BLaER1 (cell line): ENCODE measurements around the gene SYNM.

ENCODE experiments used
- H3K27ac ChIP-seq: shearing (Covaris generic); formaldehyde crosslinking; 2 replicates; pipeline ENCODE4 v1.8.1; 2022
- H3K27me3 ChIP-seq: shearing (Covaris generic); formaldehyde crosslinking; 2 replicates; pipeline ENCODE4 v1.8.1; 2022
- H3K36me3 ChIP-seq: shearing (Covaris generic); formaldehyde crosslinking; 2 replicates; pipeline ENCODE4 v1.8.1; 2022
- H3K4me1 ChIP-seq: shearing (Covaris generic); formaldehyde crosslinking; 2 replicates; pipeline ENCODE4 v1.8.1; 2022
- H3K4me2 ChIP-seq: shearing (Covaris generic); formaldehyde crosslinking; 2 replicates; pipeline ENCODE4 v1.8.1; 2022
- H3K4me3 ChIP-seq: shearing (Covaris generic); formaldehyde crosslinking; 2 replicates; pipeline ENCODE4 v1.8.1; 2022
- H3K9ac ChIP-seq: shearing (Covaris generic); formaldehyde crosslinking; 2 replicates; pipeline ENCODE4 v1.8.1; 2022
- H3K9me3 ChIP-seq: shearing (Covaris generic); formaldehyde crosslinking; 2 replicates; pipeline ENCODE4 v1.8.1; 2022
- H4K20me1 ChIP-seq: shearing (Covaris generic); formaldehyde crosslinking; 2 replicates; pipeline ENCODE4 v1.8.1; 2022
- Cebpa-rat ChIP-seq: shearing (Covaris generic); IDR thresholded peaks from 2 replicates; pipeline ENCODE4 v1.8.1; 2022

The SYNM gene

DNA sequence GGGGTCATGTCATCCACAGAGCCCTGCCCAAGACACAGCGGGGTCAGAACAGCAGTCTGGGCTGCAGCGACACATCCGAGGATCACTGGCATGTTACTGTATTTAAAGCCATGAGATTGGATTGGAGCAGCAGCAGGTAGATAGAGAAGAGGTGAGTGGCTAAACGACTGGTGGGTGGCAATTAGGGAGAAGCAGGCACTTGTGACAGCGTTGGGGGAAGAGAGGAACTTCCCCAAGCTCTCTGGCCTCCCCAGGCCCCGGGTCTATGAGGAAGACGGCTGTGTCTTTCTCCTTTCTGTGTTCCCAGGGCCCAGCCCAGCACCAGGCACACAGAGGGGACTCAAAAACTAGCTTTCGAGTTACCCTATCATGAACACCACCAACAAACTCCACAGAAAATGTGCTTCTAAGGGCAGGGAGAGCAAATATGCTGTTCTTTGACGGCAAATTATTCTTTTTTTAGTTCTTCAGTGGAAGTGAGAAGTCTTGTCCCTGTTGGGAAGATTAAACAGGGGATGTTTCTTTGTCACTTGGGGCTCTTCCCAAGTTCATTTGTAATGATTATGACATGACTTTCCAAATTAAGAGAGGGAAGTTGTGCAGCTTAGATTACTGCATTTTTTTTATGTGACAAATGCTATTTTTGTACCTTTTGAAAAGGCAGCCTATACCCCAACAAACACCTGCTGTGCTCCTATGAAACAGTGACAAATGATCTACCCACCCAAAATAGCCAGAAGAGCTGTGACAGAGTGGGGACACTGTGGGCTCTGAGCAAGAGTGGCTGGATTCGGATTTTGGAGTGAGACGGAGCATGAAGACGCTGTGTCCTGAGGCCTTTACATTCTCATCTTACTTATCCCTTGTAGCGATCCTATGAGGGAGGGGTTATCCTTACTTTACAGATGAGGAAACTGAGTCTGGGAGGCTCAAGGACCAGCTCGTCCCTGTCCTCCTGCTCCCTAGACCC is 7.2 kb upstream of the SYNM start:
- peaks cover 19% of the 10 kb centered on the region for H3K4me1 ChIP-seq
- H3K9me3 ChIP-seq: no peaks in the 10 kb centered on the region
- H3K9ac ChIP-seq: no peak overlapping the region
- no peaks in the 10 kb centered on the region for H4K20me1 ChIP-seq
- TF ChIP-seq Cebpa-rat: no peak
- no peak overlapping the region for H3K27ac ChIP-seq
- no peaks in the 10 kb centered on the region for H3K36me3 ChIP-seq
- H3K4me3 ChIP-seq: no peak overlapping the region
- peaks cover 10% of the 10 kb centered on the region for H3K27me3 ChIP-seq
- H3K4me2 ChIP-seq: no peak overlapping the region

- Histone ChIP-seq H3K4me2 (no peak overlapping the region), H3K27me3 (peaks cover 13% of the 10 kb centered on the region), H3K4me3 (no peak overlapping the region), H3K27ac (no peak overlapping the region), H3K9me3 (no peaks in the 10 kb centered on the region), H3K9ac (no peak overlapping the region), H3K36me3 (no peaks in the 10 kb centered on the region), H4K20me1 (no peaks in the 10 kb centered on the region), H3K4me1 (peaks cover 13% of the 10 kb centered on the region)
- no peak for TF ChIP-seq Cebpa-rat
Observed at GRCh38 chr15:99098426-99098825, 6.5 kb upstream of the SYNM start.

GRCh38 chr15:99098991-99099390 is 5.9 kb upstream of the SYNM start:
- H3K4me1 ChIP-seq: peaks cover 10% of the 10 kb centered on the region
- no peaks in the 10 kb centered on the region for H3K9me3 ChIP-seq
- no peak overlapping the region for H3K9ac ChIP-seq
- H4K20me1 ChIP-seq: no peaks in the 10 kb centered on the region
- H3K27ac ChIP-seq: no peak overlapping the region
- H3K36me3 ChIP-seq: no peaks in the 10 kb centered on the region
- TF ChIP-seq Cebpa-rat: no peak
- peaks cover 17% of the 10 kb centered on the region for H3K27me3 ChIP-seq
- H3K4me2 ChIP-seq: no peak overlapping the region
- H3K4me3 ChIP-seq: no peak overlapping the region

DNA sequence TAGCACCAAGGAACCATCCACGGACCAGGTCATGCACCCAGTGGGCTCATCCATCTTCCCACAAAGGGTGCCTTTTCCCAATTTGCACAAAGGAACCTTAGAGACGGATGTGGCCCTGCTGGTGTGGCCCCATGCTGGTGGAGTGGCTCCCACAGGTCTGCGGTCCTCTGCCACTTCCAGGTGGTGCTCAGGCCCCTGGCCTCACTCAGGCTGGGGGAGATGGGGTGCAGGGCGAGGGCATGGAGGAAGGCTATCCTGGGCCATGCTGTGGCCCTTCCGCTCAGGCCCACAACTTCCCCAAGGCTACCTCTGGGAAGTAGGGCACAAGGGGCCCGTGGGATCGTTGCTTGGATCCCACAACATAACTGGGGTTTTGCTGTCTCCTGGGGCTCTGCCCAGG is 5.2 kb upstream of the SYNM start:
- H4K20me1 ChIP-seq: no peaks in the 10 kb centered on the region
- no peaks in the 10 kb centered on the region for H3K9me3 ChIP-seq
- H3K4me2 ChIP-seq: peak overlapping the region; percentile 86; the same call in 1 of the 2 replicates
- peaks cover 12% of the 10 kb centered on the region for H3K4me1 ChIP-seq
- H3K27me3 ChIP-seq: peaks cover 22% of the 10 kb centered on the region
- H3K4me3 ChIP-seq: no peak overlapping the region
- no peaks in the 10 kb centered on the region for H3K36me3 ChIP-seq
- H3K27ac ChIP-seq: no peak overlapping the region
- H3K9ac ChIP-seq: no peak overlapping the region
- no peak for TF ChIP-seq Cebpa-rat

DNA sequence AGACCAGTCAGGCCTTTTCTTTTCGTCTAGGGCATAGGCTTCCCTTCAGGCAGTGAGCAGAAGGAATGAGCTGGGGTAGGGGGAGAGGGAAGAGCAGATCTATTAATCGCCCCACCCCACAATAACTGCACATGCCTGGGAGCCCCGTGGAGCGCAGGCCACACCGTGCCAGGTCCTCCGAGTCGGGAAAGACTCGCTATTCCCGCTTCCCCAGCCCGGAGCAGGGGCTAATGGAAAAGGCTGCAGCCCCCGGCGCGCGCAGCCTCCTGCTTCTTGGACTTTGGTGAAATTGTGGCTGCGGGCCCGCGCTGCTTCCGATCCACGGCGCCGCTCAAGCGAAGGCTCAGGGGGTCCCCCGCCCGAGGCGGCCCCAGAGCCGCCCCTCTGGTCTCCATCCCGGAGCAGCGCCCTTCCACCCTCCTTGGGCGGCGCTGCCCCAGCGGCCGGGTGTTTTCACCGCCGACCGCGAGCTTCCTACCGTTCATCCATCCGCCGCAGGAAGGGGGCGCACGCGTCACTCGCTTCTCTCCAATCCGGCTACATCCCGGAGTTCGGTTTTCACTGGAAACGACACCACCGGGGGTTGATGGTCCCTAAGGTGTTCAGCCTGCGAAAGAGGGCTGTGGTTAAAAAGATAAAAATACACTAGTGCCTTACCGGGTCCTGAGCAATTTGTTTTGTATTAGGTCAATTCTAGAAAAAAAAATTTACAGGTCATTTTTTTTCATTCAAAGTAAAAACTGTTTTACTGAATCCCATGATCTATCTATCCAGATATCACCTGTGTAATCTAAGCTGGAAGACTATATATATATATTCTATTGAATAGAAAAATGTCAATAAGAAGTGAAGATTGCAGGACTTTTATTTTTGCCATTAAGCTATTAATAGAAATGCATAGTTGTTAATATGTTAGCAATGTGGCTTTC is 4.4 kb upstream of the SYNM start:
- Histone ChIP-seq H3K9ac (0 out of 2 replicates have a peak overlapping the region, but pooled peaks have one; percentile 42), H3K4me1 (peaks cover 21% of the 10 kb centered on the region), H3K36me3 (no peaks in the 10 kb centered on the region), H4K20me1 (0 out of 2 replicates have a peak, but pooled peaks cover 5% of the 10 kb centered on the region), H3K27ac (no peak overlapping the region), H3K27me3 (peaks cover 31% of the 10 kb centered on the region), H3K4me3 (peak overlapping the region; percentile 58), H3K9me3 (no peaks in the 10 kb centered on the region), H3K4me2 (peak overlapping the region; percentile 86)
- no peak for TF ChIP-seq Cebpa-rat

DNA sequence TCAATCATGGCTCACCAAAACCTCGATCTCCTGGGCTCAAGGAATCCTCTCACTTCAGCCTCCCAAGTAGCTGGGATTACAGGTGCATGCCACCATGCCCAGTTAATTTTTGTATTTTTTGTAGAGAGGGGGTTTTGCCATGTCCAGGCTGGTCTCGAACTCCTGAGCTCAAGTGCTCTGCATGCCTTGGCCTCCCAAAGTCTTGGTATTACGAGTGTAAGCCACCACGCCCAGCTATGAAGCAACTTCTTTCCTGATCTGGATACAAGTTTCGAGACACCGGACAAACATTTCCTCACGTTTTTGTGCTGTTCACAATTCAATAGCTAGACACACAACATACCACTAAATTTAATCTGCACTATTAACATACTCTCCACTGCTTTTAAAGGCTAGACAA is 3.4 kb upstream of the SYNM start:
- Histone ChIP-seq H3K9me3 (no peaks in the 10 kb centered on the region), H3K27me3 (peaks cover 41% of the 10 kb centered on the region), H4K20me1 (peaks cover 13% of the 10 kb centered on the region; the same call in 1 of the 2 replicates), H3K4me2 (no peak overlapping the region), H3K27ac (no peak overlapping the region), H3K4me3 (no peak overlapping the region), H3K4me1 (peaks cover 31% of the 10 kb centered on the region), H3K9ac (no peak overlapping the region), H3K36me3 (no peaks in the 10 kb centered on the region)
- no peak for TF ChIP-seq Cebpa-rat

GRCh38 chr15:99102332-99103235 is 2.3 kb upstream of the SYNM start:
- no peak overlapping the region for H3K27ac ChIP-seq
- no peak for TF ChIP-seq Cebpa-rat
- H3K9me3 ChIP-seq: no peaks in the 10 kb centered on the region
- H3K4me1 ChIP-seq: peaks cover 41% of the 10 kb centered on the region
- no peaks in the 10 kb centered on the region for H3K36me3 ChIP-seq
- no peak overlapping the region for H3K9ac ChIP-seq
- H3K4me2 ChIP-seq: no peak overlapping the region
- peaks cover 50% of the 10 kb centered on the region for H3K27me3 ChIP-seq
- peaks cover 15% of the 10 kb centered on the region; the same call in 1 of the 2 replicates for H4K20me1 ChIP-seq
- no peak overlapping the region for H3K4me3 ChIP-seq

DNA sequence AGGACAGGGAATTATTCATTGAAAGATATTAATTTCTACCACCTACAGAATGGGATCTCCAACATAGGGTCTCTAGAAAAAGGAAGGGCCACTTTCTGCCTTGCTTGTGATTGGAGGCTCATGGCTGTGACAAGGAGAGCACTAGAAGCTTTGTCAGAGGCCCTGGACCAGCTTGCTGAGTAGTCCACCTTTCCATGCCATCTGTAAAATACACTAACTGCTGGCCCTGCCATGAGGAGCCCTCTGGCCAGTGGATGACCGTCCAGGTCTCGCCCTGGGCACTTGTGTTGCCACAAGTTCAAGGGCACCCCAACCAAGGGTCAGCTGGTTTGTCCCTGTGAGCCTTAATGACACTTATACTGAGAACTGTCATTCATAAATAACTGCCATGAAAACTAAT is 1.6 kb upstream of the SYNM start:
- no peak overlapping the region for H3K4me2 ChIP-seq
- no peak overlapping the region for H3K27ac ChIP-seq
- peaks cover 15% of the 10 kb centered on the region; the same call in 1 of the 2 replicates for H4K20me1 ChIP-seq
- peaks cover 50% of the 10 kb centered on the region for H3K27me3 ChIP-seq
- TF ChIP-seq Cebpa-rat: no peak
- H3K36me3 ChIP-seq: no peaks in the 10 kb centered on the region
- H3K4me1 ChIP-seq: peaks cover 48% of the 10 kb centered on the region
- no peaks in the 10 kb centered on the region for H3K9me3 ChIP-seq
- H3K4me3 ChIP-seq: no peak overlapping the region
- no peak overlapping the region for H3K9ac ChIP-seq
